Transverse colon (tissue), 4 donors: Measurements from ENCODE around the gene HPS3. TPM values are rescaled to one million over a fixed set of nuclear protein-coding genes. Genes with fewer than 3 reads are reported as not detected.

Experiments used
- DNase-seq: peaks from one replicate; pipeline ENCODE4 v3.0.0-alpha.2; 2019
- H3K27ac ChIP-seq, 4 donors: fragments of 200-600 bp; sonication (generic); 2 replicates each; pipeline ENCODE4 v1.5.1; 2016 to 2018; ENCODE audit warnings: inconsistent platforms in 4 of 4
- H3K27me3 ChIP-seq: fragments of 200-600 bp; sonication (generic); 2 replicates; pipeline ENCODE4 v1.5.1; 2017; ENCODE audit warnings: inconsistent platforms
- H3K36me3 ChIP-seq, 4 donors: fragments of 200-600 bp; sonication (generic); 2 replicates each; pipeline ENCODE4 v1.5.1; 2017 to 2019; ENCODE audit warnings: inconsistent platforms in 4 of 4
- H3K4me1 ChIP-seq, 4 donors: fragments of 200-600 bp; sonication (generic); 2 replicates each; pipeline ENCODE4 v1.5.1; 2017 to 2020; ENCODE audit warnings: inconsistent platforms in 4 of 4
- H3K4me3 ChIP-seq, 4 donors: fragments of 200-600 bp; sonication (generic); 1 replicate in 1 of 4; 2 replicates in 3 of 4; pipeline versions ENCODE4 v1.5.1 to v1.6.1; 2017 to 2019; ENCODE audit warnings: inconsistent platforms in 4 of 4
- H3K9me3 ChIP-seq, 2 donors: fragments of 200-600 bp; sonication (generic); 2 replicates each; pipeline ENCODE4 v1.5.1; 2017 to 2019; ENCODE audit warnings: inconsistent platforms in 2 of 2
- CTCF ChIP-seq, 5 experiments: fragments of 200-600 bp in 3 of 5; fragments of 450-650 bp in 2 of 5; sonication (generic) in 3 of 5; IDR thresholded peaks; 1 replicate in 2 of 5; 2 replicates in 3 of 5; pipeline ENCODE4 v1.5.1; 2016 to 2017; ENCODE audit warnings: antibody characterized with exemption in 5 of 5, inconsistent platforms in 3 of 5, mild to moderate bottlenecking in 2 of 5, moderate library complexity in 1 of 5
- EP300 ChIP-seq: sonication (generic); formaldehyde crosslinking; IDR thresholded peaks from one replicate; pipeline ENCODE4 v1.6.1; 2017; ENCODE audit warnings: antibody characterized with exemption, low read depth
- POLR2A ChIP-seq: fragments of 450-650 bp; IDR thresholded peaks from one replicate; pipeline ENCODE4 v1.6.1; 2016; ENCODE audit warnings: antibody characterized with exemption, mild to moderate bottlenecking, moderate library complexity
- POLR2AphosphoS5 ChIP-seq, 3 donors: sonication (generic); formaldehyde crosslinking; IDR thresholded peaks; one replicate each; pipeline ENCODE4 v1.6.1; 2016; ENCODE audit warnings: antibody characterized with exemption in 3 of 3
- WGBS, 2 donors: methylation state at CpG; one replicate each; pipeline ENCODE4 v1.1.5; 2018; ENCODE audit warnings: low coverage in 1 of 2; 5-methylcytosine and 5-hydroxymethylcytosine counted together
- in situ Hi-C, 4 donors: fragments of 200-750 bp; cut with MboI; loops; one replicate each; pipeline versions ENCODE4 v1.15.0 to v1.15.1; 2017; ENCODE audit warnings: low sequenced_read_pairs in 3 of 4, low pct_ligation_motif_present in 1 of 4, low pct_unique_long_range_greater_than_20kb in 1 of 4
- intact Hi-C: fragments of 100-400 bp; cut with DNase I; formaldehyde crosslinking; loops from one replicate; pipeline ENCODE4 v1.15.1; 2023; ENCODE audit warnings: low total_unique reads
- small RNA-seq, 4 donors: library from RNA; depleted of rRNA; stranded (forward); fragments of <200 nt; gene quantifications; one replicate each; pipeline ENCODE3, GENCODE V24; 2016
- total RNA-seq, 4 donors: library from RNA; depleted of rRNA; stranded (reverse); fragments of >200 nt; gene quantifications; one replicate each; pipeline ENCODE4 v1.1.0, GENCODE V29; 2016

The HPS3 gene
- total RNA-seq, 4 donors from 2014 or later, result 10.0 to 20.2 (median 17.9) TPM

GRCh38 chr3:149221783-149222517 lies 92.5 kb downstream of the HPS3 start, which contains the start of gene CP:
CP (minus strand) TSS chr3:149221829; CDS start chr3:149221792, 37 bp downstream.
- no peaks in the 10 kb centered on the region for H3K27me3 ChIP-seq
- intact Hi-C loops, result no loop called here
- WGBS, 2 donors, result 39 to 46% methylated on average over 3 of the region's 3 CpGs
- H3K4me3 ChIP-seq, result peak within 1 kb of the TSS in 1 of 4 donors; percentile 1
- H3K4me1 ChIP-seq, result peaks cover 4 to 17% (median 5%) of the 10 kb centered on the region in 4 donors
- TF ChIP-seq POLR2AphosphoS5 (IDR thresholded peaks at IDR 0.05), result no peak
- TF ChIP-seq CTCF (IDR thresholded peaks at IDR 0.05), result no peak
- TF ChIP-seq EP300, result no peak
- no peak for TF ChIP-seq POLR2A
- in situ Hi-C loops, result no loop called here
- H3K27ac ChIP-seq, result no peak within 1 kb of the TSS
- no peaks in the 10 kb centered on the region for H3K9me3 ChIP-seq
- DNase-seq, result no peak
- no peaks in the 10 kb centered on the region for H3K36me3 ChIP-seq

Small RNA genes lying within 50 kb of the gene (small RNA-seq; reads per million reads assigned to genes)
- 0 reads per million in 4 donors for gene RF00019

Other genes starting within 250 kb of the HPS3 start
- gene GYG1, start 138.1 kb upstream of the HPS3 start, total RNA-seq, result 10 to 100 TPM; 19.8 to 89.8 (median 35.3) TPM
- gene HLTF, start 43.1 kb upstream of the HPS3 start, total RNA-seq, result 10 to 100 TPM in 2 of 4 donors, 1 to 10 TPM in 2; 3.0 to 13.5 (median 7.2) TPM
- 10 to 100 TPM in 1 of 4 donors, 1 to 10 TPM in 1, under 1 TPM in 1, not detected in 1; 0.80 to 19.5 (median 7.0) TPM for gene CP, start 92.2 kb downstream of the HPS3 start, total RNA-seq
- 1 to 10 TPM in 1 of 4 donors, under 1 TPM in 2, not detected in 1; 0.80 to 1.4 (median 0.82) TPM for gene TM4SF18, start 204.0 kb downstream of the HPS3 start, total RNA-seq
- 100 to 1,000 TPM in 1 of 4 donors, 10 to 100 TPM in 3; 21.3 to 109 (median 32.3) TPM for gene TM4SF1, start 248.0 kb downstream of the HPS3 start, total RNA-seq